ENCODE data around the gene ANKRD29. TPM values are rescaled to one million over a fixed set of nuclear protein-coding genes. Genes with fewer than 3 reads are reported as not detected.

Gene ANKRD29
- total and polyA plus RNA-seq, 9 of the 15 experiments (the other 6 are each of a cell fraction or from before 2014, with no cell fraction given) = 0.36 TPM; not detected in 8

DNA sequence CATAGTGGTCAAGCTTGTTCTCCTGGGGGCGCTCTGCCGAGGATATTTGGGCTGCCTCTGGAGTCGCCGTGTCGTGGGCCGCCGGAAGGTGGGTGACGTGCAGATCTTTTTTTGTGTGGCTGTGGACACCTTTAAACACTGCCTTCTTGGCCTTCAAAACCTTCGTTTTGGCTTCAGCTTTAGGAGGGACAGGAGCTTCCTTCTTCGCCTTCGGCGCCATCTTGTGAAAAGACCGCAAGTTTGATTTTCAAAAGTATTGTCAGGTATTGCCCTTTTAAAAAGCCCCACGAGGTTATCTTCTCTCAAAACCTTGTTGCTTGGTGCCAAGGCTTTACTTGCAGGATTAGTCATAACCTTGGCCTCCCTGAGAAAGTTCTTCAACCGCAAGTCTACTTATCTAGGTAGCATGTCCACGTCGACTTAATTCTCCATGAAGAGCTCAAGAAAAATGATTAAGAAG lies 47.4 kb upstream of the ANKRD29 start (continued):
- TF ChIP-seq, protein P1, sequence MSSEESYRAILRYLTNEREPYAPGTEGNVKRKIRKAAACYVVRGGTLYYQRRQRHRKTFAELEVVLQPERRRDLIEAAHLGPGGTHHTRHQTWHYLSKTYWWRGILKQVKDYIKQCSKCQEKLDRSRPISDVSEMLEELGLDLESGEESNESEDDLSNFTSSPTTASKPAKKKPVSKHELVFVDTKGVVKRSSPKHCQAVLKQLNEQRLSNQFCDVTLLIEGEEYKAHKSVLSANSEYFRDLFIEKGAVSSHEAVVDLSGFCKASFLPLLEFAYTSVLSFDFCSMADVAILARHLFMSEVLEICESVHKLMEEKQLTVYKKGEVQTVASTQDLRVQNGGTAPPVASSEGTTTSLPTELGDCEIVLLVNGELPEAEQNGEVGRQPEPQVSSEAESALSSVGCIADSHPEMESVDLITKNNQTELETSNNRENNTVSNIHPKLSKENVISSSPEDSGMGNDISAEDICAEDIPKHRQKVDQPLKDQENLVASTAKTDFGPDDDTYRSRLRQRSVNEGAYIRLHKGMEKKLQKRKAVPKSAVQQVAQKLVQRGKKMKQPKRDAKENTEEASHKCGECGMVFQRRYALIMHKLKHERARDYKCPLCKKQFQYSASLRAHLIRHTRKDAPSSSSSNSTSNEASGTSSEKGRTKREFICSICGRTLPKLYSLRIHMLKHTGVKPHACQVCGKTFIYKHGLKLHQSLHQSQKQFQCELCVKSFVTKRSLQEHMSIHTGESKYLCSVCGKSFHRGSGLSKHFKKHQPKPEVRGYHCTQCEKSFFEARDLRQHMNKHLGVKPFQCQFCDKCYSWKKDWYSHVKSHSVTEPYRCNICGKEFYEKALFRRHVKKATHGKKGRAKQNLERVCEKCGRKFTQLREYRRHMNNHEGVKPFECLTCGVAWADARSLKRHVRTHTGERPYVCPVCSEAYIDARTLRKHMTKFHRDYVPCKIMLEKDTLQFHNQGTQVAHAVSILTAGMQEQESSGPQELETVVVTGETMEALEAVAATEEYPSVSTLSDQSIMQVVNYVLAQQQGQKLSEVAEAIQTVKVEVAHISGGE (CRISPR knock-in tag; IDR thresholded peaks at IDR 0.05) = peak in 1 of 3 experiments; percentile 33; a peak in 1 of 6 replicates
- TF ChIP-seq DMBX1 (CRISPR knock-in tag; IDR thresholded peaks at IDR 0.05; ENCODE audit: borderline replicate concordance) (peak; percentile 55; the same call in 1 of the 2 replicates), ZNF644 (tag; IDR thresholded peaks at IDR 0.05; ENCODE audit: low read depth) (peak; percentile 62; the same call in 1 of the 2 replicates), EHMT2 (IDR thresholded peaks at IDR 0.05) (0 out of 2 replicates have a peak, but pooled peaks have one; percentile 7), ZKSCAN3 (CRISPR knock-in tag; IDR thresholded peaks at IDR 0.05) (no peak), RCOR1 (IDR thresholded peaks at IDR 0.05; ENCODE audit: borderline replicate concordance in 1 of 2, low read depth in 2 of 2, low read length in 2 of 2) (peak; percentile 18 to 78; a peak in 2 of 4 replicates), ZNF175 (CRISPR knock-in tag; IDR thresholded peaks at IDR 0.05; ENCODE audit: low read depth) (peak; percentile 87; the same call in 1 of the 2 replicates), PML (IDR thresholded peaks at IDR 0.05; ENCODE audit: low read length) (peak; percentile 48; the same call in 1 of the 2 replicates), PCBP1 (IDR thresholded peaks at IDR 0.05; ENCODE audit: low read depth, low read length, poor library complexity, severe bottlenecking) (no peak), NFE2 (IDR thresholded peaks at IDR 0.05; ENCODE audit: low read depth) (peak; percentile 12; the same call in 1 of the 2 replicates), HMGN3 (IDR thresholded peaks at IDR 0.05; ENCODE audit: borderline replicate concordance, extremely low read depth, insufficient read length, low read depth, low read length) (no peak), LARP7 (IDR thresholded peaks at IDR 0.05) (no peak), CBFA2T3 (IDR thresholded peaks at IDR 0.05) (peak; percentile 87), NFIC (IDR thresholded peaks at IDR 0.05) (peak; percentile 17; the same call in 1 of the 2 replicates)
- TF ChIP-seq, protein P2, sequence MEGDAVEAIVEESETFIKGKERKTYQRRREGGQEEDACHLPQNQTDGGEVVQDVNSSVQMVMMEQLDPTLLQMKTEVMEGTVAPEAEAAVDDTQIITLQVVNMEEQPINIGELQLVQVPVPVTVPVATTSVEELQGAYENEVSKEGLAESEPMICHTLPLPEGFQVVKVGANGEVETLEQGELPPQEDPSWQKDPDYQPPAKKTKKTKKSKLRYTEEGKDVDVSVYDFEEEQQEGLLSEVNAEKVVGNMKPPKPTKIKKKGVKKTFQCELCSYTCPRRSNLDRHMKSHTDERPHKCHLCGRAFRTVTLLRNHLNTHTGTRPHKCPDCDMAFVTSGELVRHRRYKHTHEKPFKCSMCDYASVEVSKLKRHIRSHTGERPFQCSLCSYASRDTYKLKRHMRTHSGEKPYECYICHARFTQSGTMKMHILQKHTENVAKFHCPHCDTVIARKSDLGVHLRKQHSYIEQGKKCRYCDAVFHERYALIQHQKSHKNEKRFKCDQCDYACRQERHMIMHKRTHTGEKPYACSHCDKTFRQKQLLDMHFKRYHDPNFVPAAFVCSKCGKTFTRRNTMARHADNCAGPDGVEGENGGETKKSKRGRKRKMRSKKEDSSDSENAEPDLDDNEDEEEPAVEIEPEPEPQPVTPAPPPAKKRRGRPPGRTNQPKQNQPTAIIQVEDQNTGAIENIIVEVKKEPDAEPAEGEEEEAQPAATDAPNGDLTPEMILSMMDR (IDR thresholded peaks at IDR 0.05 in 2 of 3, conservative IDR thresholded peaks at IDR 0.05 in 1 of 3; ENCODE audit: insufficient read depth in 2 of 3, low read depth in 1 of 3, low read length in 3 of 3) = 0 out of 6 replicates have a peak, but pooled peaks of 2 of the 3 experiments have one; percentile 30 to 31
- TF ChIP-seq, protein P3, sequence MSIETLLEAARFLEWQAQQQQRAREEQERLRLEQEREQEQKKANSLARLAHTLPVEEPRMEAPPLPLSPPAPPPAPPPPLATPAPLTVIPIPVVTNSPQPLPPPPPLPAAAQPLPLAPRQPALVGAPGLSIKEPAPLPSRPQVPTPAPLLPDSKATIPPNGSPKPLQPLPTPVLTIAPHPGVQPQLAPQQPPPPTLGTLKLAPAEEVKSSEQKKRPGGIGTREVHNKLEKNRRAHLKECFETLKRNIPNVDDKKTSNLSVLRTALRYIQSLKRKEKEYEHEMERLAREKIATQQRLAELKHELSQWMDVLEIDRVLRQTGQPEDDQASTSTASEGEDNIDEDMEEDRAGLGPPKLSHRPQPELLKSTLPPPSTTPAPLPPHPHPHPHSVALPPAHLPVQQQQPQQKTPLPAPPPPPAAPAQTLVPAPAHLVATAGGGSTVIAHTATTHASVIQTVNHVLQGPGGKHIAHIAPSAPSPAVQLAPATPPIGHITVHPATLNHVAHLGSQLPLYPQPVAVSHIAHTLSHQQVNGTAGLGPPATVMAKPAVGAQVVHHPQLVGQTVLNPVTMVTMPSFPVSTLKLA (conservative IDR thresholded peaks at IDR 0.05) = peak in 1 of 2 experiments; percentile 41; a peak in 1 of 4 replicates
